NCI-H146 treated with DMSO at 0.1 percent for 48 hours (cell line): ENCODE data around the gene FANCG.

Experiments
- DNase-seq: peaks from one replicate; lab custom pipeline; 2025; ENCODE audit not compliant: unreplicated experiment; lab: John Stamatoyannopoulos, UW

The FANCG gene

DNA sequence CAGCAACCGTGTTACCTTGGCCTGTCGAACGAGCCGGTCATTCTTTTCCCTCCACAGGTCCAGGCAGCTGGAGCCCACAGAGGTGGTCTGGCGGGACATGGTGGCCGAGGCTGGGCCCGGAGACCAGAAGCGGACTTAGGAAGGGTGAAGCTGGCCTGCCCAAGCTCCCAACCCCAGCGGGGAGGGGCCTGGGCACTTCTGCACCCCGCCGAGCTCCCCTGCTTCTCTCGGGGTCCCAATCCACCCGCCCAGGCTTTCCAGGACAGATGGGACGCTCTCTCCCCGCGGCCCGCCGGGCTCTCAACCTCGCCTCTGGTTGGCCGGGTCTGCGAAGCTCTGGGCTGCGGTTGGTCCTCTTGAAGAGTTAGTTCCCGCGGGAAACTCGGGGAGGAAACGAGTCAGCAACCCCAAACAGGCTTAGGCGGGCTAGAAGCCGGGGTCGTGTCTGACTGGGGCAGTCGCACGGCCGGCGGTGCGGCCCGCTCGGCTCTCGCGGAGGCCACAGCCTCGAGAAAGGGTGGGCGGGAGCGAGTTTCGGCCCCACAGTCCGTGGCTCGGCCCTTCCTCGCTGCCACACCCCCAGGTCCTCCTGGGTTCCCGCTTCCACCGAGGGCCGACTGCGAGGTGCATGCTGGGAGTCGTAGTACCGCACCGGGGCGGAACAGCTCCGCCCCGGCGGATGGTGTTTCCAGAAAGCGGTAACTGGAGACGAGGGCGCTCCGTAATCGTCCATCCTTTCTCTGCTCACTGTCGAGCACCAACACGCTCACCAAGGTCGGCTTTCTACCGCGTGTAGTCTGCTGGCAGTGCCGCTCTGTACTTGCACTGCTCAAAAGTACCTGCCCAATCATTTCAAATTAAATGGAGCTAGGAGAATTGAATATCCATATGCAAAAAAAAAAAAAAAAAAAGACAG, at the start of gene FANCG:
TSS of gene FANCG (minus strand) at position 517 of the 916 bp plus-strand sequence. CDS start at position 99, 418 bp downstream.
- peak; percentile 95 for DNase-seq

DNA sequence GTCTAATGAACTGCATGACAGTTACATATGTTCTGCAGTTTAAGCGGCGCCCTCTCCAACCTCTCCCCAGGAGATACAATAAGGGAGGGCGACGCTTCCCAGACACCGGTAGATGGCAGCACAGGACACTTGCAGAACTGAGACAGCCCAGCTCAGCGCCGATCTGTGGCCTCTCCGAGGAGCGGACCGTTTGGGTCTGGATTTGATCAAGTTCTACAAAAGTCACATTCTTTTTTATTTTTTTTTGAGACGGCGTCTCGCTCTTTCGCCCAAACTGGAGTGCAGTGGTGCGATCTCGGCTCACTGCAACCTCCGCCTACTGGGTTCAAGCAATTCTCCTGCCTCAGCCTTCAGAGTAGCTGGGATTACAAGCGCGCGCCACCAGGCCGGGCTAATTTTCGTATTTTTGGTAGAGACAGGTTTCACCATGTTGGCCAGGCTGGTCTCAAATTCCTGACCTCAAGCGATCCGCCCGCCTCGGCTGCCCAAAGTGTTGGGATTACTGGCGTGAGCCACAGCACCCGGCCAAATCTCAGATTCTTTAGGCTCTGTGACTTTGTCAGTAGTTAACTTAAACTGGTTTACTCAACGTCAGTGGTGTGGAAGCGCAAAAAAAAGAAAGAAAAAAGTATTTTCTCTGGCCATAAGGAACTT, 37.3 kb upstream of the FANCG start:
- DNase-seq: peak; percentile 91

DNA sequence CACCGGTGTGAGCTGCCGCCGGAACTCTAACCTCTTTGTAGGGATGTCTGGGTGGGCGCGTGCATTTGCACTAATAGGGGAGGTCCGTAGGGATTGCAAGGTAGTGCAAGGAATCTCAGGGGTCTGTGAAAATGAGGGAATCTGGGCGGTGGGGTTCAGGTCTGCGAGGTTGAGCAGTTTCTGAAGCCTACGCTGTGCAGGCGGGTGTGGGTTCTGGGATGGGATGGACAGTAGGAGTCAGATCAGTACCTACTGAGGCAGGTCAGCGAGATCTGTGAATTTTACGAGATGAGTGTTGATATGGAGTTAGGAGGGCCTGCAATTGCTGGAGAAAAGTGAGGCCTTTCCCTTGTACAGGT, 36.8 kb upstream of the FANCG start:
- no peak for DNase-seq

DNA sequence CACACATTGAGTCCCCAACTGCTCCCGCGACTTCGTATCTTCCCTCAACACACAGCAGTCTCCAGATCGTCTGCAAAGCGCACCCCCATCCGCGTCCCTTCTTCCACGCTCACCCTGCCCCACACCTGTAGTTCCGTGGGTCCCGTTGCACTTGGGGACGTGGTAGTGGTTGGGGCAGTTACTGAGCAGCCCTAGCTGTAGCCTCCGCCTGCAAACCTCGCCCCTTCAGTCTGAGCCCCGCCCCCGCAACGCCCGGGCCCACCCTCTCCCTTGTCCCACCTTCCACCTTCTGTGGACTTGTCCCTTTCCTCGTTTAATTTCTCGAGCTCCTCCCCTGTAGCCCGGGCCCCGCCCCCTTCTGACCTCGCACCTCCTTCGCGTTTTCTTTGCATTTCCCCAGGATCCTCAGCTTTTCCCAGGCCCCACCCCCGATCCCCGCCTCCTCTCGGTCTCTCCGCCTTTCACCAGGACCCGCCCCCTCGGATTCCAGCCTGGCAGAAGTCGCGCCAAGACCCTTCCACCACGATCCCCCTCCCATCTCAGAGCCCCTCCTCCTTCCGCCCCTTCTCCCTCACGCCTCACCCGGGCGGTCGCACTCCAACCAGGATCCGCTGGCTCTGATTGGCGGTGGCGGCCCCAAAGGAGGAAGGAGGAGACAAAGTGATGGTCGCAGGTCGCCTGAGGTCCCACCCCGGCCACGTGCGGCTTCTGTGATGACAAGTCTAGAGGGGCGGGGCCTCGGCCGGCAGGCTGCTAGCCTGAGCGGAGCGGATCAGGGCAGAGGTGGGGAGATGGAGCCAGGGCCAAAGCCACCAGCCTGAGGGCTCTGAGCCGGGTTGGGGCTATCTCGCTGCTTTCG, 36.2 kb upstream of the FANCG start, which contains the start of gene ATOSB:
TSS of gene ATOSB (minus strand) at position 183 of the 859 bp plus-strand sequence. CDS start 7,588 bp downstream, outside the sequence.
- DNase-seq: peak; percentile 97

DNA sequence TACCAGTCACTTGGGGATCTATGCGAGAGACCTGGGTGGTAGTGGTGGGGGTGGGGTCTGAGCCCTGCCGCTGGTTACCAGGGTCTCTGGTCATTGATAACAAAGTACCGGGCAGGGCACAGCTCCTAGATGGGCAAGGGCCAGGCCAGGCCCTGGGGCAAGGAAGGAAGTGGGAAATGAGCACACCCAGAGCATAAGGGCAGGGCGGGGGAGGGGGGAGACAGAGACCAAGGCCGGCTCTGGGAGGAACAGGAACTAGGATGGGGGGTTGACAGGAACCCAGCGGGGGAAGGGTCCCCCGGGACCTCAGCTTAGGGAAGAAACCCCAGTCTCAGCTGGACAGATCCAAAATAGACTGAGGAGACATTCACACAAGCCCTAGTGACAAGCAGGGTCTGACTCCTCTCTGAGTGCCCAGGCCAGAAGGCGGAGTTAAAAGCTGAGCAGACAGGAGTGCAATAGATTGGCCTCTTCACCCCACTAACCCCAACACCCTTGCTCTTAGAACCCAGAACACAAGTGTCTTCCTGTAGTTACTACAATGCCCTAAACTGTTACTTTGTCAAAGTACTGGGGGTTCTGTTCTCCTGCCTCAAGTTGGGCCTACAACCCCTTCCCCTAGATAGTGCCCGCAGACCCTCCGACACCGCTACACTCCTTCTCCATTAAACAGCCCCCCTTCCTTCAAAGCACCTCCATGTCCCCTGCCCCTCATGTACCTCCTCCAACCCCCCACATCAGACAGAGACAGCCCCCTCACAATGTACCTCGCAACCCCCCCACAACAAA, 35.3 kb upstream of the FANCG start:
- no peak for DNase-seq

DNA sequence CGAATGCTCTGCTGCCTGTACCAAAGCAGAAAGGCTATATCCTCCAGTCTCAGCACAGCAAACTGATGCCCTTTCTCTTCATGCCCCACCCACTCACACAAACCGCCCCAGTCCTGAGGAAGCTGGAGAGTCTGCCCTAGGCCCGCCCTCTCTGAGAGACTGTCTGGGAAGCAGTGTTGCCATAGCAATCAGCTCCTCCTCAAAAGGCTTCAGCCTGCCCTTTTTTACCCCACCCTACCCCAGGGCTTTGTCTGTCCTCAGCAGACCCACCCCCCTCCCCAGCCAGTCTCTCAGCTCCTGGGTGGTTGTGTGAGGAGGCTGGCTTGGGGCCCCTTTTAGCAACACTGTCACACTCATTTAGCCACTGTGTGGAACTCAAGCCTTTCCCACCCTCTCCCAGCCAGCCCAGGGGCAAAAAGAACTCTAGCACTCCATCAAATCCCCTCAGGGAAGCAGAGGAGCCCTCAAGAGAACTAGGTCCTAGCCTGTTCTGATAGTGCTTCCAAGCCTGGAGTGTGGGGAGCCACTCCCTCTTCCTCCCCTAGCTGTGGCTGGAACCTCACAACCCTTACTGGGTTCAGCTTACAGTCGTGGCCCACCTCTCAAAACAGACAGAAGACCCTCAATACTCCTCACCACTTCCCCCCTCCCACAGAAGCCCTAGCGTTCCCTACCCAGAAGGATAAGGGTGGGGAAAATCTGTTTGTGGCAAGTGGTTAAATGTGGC, 34.5 kb upstream of the FANCG start:
- DNase-seq: peak; percentile 80

DNA sequence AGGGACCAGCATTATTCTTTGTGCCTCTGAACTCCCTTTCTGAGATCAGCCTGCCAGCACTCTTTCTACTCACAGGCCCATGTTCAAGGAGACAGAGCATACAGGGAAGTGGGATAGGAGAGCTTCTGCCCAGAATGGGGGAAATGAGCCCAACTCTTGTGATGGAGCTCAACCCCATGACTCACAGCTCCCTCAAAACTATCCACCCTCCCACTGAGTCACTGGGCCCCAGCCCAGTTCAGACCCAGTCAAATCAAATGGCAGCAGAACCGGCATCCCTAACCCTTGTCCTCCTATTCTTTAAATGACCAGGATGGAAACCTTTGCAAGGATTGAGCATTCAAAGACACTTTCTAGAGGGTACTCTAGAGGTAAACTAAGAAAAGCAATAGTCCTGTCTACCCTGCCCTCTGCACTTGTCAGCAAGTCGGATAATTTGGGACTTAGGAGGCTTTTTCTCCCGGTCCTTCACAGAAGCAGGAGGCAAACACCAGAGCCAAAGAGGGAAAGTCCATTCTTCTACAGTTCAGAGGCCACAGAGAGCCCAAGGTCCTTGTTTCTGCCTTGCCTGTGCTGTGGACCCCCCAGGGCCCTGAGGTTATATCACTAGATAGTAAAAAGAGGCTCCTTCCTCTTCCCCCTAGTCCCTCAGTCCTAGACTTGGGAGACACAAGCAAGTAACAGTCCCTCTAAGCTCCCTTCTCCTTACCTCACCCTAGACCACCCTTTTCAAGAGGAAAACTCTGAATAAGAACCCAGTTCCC, 32.7 kb upstream of the FANCG start:
- DNase-seq: no peak

DNA sequence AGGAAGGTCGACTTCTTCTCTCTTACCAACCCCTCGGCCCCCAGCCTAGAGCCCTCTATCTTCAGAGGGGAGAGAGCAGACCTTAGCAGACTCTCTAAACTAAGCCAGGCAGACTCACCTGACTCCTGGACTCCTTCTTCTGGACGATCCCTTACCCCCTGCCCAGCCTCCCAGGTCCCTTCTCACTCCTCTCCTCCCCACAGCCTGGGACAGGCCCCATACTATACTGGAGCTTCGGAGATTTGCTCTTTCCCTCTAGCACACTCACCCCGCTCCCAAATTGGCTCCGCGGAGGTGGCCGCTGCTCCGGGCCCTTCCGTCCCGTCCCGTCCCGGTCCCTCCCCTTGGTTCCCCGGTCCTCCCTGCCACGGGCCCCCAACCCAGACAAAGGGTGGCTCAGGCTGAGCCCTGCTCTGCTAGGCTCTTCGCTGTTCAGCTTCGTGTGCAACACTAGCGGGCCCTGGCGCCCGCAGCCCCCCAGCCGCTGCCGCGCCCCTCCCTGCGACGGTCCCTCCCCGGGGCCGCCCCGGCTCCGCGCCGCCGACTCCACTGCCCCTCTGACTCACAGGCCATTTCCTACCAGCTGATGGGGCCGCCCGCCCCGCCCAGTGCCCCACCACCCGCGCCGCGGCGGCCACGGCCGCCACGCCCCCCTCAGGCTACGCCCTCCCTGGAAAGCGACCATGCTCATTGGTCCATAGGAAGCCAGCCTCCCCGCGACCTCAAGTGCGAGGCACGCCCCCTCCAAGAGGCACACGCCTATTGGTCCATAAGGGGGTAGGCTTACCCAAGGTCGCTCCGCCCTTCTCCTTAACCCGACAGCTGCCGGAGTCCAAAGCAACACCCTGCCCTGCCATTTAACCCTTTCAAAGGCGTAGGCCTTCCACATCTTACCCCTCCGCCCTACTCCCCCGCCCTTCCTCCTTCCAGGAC, 31.5 kb upstream of the FANCG start:
- peak; percentile 95 for DNase-seq

DNA sequence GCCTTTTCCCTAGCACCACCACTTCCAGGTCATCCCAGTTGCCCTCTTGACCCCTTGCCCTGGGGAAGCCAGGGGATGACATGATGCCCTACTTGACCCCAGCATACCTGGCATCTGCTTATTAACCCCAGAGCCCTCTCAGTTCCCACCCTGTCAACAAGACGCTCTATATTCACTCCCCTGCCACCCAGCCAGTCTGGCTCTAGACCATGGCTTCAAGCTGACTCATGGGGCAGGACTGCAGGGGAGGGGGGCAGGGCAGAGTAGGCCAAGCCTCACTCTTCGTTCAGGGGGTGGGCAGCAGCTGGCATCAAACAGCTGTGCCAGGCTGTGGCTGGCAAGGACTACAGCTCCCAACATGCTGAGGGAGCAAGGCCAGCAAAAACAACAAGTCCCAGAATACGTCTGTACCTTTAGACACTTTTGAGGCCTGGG, 30.6 kb upstream of the FANCG start:
- DNase-seq: no peak

DNA sequence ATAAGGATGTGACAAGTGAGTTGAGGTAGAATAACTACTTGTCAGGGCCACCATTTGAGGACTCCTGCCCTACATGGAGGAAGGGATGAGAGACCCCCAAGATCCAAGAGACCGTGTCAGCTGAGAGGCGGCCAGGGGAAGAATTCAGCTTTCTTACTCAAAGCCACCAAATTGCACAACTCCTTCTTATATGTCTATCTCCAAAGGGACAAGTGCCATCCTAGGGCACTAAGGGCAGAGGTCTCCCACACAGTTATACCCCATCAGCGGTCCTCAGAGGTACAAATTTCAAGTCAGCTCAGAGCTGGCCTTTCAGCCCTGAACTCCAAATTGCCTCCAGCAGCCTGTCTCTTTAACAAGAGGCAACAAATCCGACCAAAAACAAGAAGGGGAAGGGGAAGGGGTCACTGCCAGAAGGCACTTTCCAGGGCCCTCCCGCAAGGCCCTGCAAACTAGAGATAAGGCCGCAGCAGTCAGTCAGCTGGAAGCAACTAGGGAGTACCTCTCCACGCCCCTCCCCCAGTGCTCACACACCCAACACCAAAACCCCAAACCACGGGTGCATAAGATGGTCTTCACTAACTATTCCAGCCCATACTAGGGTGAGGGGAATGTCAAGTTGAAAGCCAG, 29.3 kb upstream of the FANCG start:
- DNase-seq: no peak

DNA sequence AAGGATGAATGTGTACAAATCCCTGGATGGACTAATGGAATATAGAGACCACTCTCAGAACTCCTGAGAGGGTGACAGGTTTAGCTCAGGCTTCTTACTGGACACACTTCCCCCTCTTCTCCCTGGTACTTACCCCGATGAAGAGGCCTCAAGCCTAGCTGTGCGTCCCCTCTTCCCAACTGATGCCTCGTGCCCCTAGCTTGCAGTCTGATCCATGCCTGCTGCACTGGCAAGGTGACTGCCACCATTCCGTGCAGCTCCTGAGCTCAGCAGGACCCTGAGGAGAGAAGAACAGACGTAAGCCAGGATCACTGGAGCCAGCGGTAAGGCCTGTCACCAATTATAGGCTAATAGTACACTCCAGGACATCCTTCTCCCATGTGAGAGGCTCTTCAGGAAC, 28.7 kb upstream of the FANCG start:
- DNase-seq: no peak

DNA sequence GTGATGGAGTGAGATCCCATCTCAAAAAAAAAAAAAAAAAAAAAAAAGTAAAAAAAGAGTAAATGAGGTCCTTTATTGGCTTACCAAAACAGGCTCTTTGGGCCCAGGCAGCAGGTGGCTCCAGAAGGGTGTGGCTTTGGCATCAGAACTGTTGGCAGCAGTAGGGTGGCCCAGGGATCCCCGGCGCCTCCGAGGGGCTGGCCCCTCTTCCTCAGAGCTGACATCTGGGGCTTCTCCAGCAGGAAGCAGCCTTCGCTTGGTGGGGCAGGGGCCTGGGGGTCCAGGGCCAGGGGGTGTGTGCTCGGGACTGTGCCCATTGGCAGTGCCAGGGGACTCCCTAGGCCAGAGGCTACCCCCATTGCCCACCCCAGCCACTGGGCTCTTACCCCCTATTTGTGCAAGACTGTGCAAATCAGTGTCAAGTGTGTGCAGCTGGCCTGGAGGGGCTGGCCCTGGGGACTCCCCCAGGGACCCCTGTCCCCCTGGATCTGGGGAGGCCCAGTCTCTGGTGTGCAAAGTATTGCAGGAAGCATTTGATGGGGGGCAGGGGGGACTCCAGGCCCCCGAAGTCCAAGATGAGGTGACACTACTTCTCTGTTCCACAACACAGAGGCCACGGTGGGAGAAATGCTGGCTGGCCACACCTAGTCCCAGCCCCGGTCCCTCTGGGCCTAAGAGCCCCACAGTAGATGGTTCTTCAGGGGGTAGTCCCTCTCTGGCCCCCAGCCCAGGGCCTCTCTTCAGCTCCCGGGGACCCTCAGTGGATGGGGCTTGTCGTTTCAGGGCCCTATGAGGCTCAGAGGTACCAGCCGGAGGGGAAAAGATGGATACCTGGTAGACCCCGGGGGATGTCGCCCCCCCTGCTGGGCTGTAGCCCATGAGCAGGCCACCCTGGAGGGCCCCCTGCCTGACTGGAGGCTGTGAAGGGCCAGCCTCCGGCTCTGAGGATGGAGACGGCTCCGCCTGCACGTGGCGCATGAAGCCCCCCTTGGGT, 27.9 kb upstream of the FANCG start:
- no peak for DNase-seq

DNA sequence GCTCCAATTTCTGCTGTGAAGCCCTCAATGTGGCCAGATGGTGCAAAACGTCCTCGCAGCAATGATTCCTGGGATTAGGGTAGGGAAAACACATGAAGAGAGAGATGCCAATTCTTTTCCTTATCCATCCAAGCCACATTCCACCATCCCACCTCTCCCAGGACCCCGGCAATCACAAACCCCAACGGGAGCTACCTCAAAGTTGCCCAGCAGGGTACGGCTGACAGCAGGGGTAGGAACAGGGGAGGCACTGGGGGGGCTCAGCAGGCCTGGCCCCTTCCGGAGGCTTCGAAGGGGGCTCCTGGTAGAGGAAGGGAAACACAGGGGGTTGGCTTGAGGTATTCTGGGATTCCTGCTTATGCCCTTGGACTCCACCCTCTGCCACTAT, 26.6 kb upstream of the FANCG start:
- DNase-seq: no peak

DNA sequence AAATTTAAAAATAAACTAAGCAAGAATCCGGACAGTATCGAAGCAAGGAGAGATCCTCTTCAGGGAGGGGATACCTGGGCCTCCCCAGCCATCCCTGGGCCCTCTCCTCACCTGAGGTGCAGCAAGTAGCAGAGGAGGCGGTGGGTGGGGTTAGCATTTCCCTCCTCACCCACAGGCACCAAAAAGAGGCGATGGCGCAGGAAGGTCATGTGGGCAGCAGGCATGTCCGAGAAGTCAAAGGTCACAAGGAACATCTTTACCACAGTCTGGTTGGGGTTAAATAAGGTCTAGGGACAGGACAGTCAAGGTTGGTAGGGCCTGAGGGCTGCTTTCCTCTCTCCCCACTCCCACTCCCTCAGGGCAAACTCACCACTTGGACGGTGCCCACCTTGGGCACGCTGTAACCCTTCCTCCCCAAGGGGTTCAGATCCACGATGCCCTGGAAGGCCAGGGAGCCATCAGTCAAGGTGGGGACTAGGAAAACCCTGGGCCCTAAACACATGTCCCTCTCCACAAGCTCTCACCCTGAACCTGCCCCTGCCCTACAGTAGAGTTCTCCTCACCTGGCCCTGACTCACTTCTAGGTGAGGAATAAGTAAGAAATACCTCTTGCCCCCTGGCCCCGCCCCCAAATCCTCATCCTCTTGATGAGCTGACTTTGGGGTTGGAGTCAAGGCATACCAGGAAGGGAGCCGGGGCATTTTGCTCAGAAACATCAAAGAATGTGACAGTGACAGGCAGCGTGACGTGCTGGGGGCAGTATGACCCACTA, 26.0 kb upstream of the FANCG start:
- no peak for DNase-seq

DNA sequence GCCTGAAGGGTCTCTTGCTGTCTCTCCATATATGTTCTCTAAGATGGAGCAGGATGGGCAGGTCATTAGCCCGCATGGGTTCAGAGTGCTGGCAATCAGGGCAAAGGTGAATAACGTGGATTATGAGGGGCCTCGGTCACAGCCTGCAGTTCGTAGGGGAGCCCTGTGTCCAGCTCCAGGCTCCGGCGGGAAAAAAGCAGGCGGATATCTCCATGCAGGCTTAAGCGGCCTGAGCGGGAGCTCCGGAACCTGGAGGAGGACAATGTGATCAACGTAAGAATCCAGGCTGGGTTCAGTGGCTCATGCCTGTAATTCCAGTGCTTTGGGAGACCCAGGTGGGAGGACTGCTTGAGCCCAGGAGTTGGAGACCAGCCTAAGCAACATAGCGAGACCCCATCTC, 25.4 kb upstream of the FANCG start:
- no peak for DNase-seq

DNA sequence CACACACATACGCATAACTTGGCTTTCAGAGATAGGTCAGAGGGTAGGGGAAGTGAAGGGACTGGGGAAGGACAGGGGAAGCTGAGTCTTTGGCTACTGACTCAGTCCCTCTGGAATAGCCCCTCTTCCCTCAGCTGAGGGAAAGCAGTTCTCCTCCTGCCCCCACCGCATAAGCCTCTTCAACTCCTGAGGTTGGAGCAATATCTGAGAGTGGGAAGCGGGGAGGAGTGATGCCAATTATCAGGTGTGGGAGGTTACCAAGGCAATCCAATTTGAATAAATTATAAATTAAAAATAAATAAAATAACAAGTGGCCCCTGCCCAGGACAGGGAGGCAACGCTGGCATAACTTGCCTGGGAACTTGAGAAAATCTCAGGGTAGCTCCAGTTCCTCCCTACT, 24.8 kb upstream of the FANCG start:
- DNase-seq: no peak
